ENCODE data around the gene R3HCC1L.
A peak's percentile ranks its signal among the peaks of the same experiment; 100 is the strongest.
"Not testable (repeated sequence)": the region's sequence is repeated elsewhere in the genome, so short reads cannot be mapped to it uniquely, and the experiment has no call there.

Gene R3HCC1L

DNA sequence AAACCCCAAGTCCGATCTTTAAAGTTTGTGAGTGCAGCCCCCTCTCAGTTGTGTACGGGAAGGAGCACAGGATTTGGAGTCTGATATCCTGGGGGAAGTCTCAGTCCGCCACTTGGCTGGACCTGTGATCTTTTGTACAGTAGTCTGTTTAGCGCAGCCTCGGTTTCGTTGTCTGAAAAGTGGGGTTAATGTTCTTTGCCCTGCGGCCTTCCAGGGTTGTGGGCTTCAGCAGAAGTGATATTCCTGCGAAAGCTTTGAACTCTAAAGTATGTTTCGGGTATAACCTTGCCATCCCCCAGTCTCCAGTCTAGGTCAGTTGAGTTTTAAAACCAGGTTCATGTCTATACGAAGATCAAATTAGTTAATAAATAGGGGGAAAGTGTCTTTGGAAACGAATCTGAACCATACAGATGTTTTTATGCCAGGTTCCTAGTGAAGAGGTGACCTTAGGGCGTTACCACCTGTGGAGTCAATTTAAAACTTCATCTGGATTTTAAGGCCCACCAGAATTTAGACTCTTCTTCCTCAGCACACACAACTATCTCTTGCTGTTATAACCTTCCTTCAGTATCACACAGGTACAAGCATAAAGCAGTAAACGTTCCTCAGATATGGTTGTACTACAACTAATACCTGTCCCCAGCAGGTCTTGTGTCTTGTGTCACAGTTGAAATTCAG lies 904 bp downstream of the R3HCC1L start:
- H3K27ac ChIP-seq (ENCODE audit: poor library complexity, severe bottlenecking): peak overlapping the region; percentile 55
- H3K9me3 ChIP-seq (ENCODE audit: severe bottlenecking): no peaks in the 10 kb centered on the region
- TF ChIP-seq, protein P1, sequence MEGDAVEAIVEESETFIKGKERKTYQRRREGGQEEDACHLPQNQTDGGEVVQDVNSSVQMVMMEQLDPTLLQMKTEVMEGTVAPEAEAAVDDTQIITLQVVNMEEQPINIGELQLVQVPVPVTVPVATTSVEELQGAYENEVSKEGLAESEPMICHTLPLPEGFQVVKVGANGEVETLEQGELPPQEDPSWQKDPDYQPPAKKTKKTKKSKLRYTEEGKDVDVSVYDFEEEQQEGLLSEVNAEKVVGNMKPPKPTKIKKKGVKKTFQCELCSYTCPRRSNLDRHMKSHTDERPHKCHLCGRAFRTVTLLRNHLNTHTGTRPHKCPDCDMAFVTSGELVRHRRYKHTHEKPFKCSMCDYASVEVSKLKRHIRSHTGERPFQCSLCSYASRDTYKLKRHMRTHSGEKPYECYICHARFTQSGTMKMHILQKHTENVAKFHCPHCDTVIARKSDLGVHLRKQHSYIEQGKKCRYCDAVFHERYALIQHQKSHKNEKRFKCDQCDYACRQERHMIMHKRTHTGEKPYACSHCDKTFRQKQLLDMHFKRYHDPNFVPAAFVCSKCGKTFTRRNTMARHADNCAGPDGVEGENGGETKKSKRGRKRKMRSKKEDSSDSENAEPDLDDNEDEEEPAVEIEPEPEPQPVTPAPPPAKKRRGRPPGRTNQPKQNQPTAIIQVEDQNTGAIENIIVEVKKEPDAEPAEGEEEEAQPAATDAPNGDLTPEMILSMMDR (IDR thresholded peaks at IDR 0.05; ENCODE audit: poor library complexity, severe bottlenecking): no peak
- H3K4me3 ChIP-seq (ENCODE audit: severe bottlenecking): peak overlapping the region; percentile 66
- DNase-seq (ENCODE audit: low spot score) (no peak), ATAC-seq (ENCODE audit: low read depth) (no peak; the same call in 1 of the 3 replicates)
- H3K27me3 ChIP-seq (ENCODE audit: insufficient read depth, poor library complexity, severe bottlenecking): no peaks in the 10 kb centered on the region
- peaks cover 7% of the 10 kb centered on the region for H3K4me1 ChIP-seq (ENCODE audit: insufficient read depth, poor library complexity, severe bottlenecking)
- 0 out of 2 replicates have a peak, but pooled peaks cover 5% of the 10 kb centered on the region for H3K36me3 ChIP-seq (ENCODE audit: low read depth)

DNA sequence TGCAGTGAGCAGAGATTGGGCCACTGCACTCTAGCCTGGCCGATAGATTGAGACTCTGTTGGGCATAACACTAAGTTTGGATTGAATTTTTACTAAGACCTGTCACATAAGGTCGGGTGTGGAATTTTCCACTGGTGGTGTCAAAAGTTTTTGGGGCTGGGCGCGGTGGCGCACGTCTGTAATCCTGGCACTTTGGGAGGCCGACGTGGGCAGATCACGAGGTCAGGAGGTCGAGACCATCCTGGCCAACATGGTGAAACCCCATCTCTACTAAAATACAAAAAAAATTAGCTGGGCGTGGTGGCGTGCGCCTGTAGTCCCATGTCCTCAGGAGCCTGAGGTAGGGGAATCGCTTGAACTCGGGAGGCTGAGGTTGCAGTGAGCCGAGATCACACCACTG lies 2.3 kb downstream of the R3HCC1L start:
- H3K27ac ChIP-seq (ENCODE audit: poor library complexity, severe bottlenecking); H3K4me1 ChIP-seq (ENCODE audit: insufficient read depth, poor library complexity, severe bottlenecking); ATAC-seq (ENCODE audit: low read depth); H3K4me3 ChIP-seq (ENCODE audit: severe bottlenecking); H3K9me3 ChIP-seq (ENCODE audit: severe bottlenecking); H3K36me3 ChIP-seq (ENCODE audit: low read depth); H3K27me3 ChIP-seq (ENCODE audit: insufficient read depth, poor library complexity, severe bottlenecking); DNase-seq (ENCODE audit: low spot score): not testable (repeated sequence)

DNA sequence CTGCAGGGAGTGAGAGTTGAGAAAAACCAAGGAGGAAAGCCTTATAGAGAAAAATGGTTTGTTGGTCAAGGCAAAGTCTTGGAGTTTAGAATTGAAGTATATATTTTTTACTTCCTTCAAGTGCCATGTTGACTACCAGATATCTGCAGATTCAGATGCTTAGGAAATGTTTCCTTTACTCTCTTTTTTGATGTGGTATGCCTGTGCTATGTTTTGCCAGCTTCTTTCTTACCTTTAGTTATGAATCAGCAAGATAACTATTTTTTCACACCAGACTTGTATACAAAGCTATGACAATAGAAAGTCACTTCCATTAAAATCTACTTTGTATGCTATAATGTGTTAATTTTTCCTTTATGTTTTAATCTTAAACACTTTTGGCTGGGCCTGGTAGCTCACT lies 3.6 kb downstream of the R3HCC1L start:
- H3K27ac ChIP-seq (ENCODE audit: poor library complexity, severe bottlenecking): no peak overlapping the region

DNA sequence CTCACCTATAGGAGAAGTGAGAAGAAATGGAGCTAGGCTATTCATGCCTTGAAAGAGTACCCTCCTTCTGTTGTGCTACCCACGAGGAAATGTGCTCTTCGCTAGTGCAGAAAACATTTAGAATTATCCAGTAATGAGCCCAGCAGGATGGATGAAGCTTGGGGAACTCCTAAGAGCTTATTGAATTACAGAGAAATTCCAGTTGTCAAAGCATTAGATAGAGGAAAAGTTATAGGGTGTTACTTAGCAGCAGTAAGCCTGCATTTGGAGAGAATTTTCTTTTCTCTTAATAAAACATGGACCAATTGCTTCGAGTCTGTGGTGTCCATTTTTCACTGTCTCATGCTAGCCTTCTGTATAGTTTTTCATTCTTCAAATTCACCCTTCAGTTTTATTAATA lies 5.0 kb downstream of the R3HCC1L start:
- H3K27ac ChIP-seq (ENCODE audit: poor library complexity, severe bottlenecking): no peak overlapping the region
- H3K9me3 ChIP-seq (ENCODE audit: severe bottlenecking): no peaks in the 10 kb centered on the region
- H3K4me3 ChIP-seq (ENCODE audit: severe bottlenecking): no peak overlapping the region
- ATAC-seq (ENCODE audit: low read depth) (no peak), DNase-seq (ENCODE audit: low spot score) (no peak)
- H3K4me1 ChIP-seq (ENCODE audit: insufficient read depth, poor library complexity, severe bottlenecking): peaks cover 7% of the 10 kb centered on the region
- 0 out of 2 replicates have a peak, but pooled peaks cover 5% of the 10 kb centered on the region for H3K36me3 ChIP-seq (ENCODE audit: low read depth)
- TF ChIP-seq, protein P1 (IDR thresholded peaks at IDR 0.05; ENCODE audit: poor library complexity, severe bottlenecking): no peak
- no peaks in the 10 kb centered on the region for H3K27me3 ChIP-seq (ENCODE audit: insufficient read depth, poor library complexity, severe bottlenecking)

More for the DNA sequence above, 3.6 kb downstream of the R3HCC1L start:
- no peak for DNase-seq (ENCODE audit: low spot score)
- H3K36me3 ChIP-seq (ENCODE audit: low read depth): 0 out of 2 replicates have a peak, but pooled peaks cover 5% of the 10 kb centered on the region
- H3K4me1 ChIP-seq (ENCODE audit: insufficient read depth, poor library complexity, severe bottlenecking): peaks cover 7% of the 10 kb centered on the region
- no peak for ATAC-seq (ENCODE audit: low read depth)
- H3K9me3 ChIP-seq (ENCODE audit: severe bottlenecking): no peaks in the 10 kb centered on the region
- no peaks in the 10 kb centered on the region for H3K27me3 ChIP-seq (ENCODE audit: insufficient read depth, poor library complexity, severe bottlenecking)
- no peak overlapping the region for H3K4me3 ChIP-seq (ENCODE audit: severe bottlenecking)
- TF ChIP-seq, protein P1 (IDR thresholded peaks at IDR 0.05; ENCODE audit: poor library complexity, severe bottlenecking): no peak

DNA sequence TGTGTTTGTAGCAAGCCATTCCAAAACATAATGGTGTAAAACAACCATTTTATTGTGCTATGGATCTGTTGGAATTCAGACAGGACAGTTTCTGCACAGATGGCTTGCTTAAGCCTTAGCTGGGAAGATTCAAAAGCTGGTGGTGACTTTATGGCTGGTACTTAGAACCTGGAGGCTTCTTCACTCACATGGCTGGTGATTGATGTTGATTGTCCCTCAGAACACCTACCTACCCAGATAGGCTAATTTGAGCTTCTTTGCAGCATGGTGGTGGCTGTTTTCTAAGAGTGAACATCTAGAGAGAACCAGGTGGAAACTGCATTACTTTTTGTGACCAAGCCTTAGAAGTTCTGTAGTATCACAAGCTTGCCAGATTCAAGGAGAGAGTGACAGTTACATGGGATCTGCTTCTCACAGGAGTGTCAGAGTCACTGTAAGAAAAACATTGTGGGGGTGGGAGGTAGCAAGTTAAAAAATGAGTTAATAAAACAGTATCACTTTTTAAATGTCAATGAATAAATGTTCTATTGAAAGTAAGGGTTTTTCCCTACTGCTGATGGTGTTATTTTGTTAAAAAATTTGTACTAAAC lies 7.1 kb downstream of the R3HCC1L start:
- TF ChIP-seq, protein P1 (IDR thresholded peaks at IDR 0.05; ENCODE audit: poor library complexity, severe bottlenecking): no peak
- Histone ChIP-seq H3K4me1 (ENCODE audit: insufficient read depth, poor library complexity, severe bottlenecking) (no peaks in the 10 kb centered on the region), H3K27ac (ENCODE audit: poor library complexity, severe bottlenecking) (no peak overlapping the region), H3K9me3 (ENCODE audit: severe bottlenecking) (no peaks in the 10 kb centered on the region), H3K36me3 (ENCODE audit: low read depth) (no peaks in the 10 kb centered on the region; the same call in 1 of the 2 replicates), H3K27me3 (ENCODE audit: insufficient read depth, poor library complexity, severe bottlenecking) (no peaks in the 10 kb centered on the region), H3K4me3 (ENCODE audit: severe bottlenecking) (no peak overlapping the region)
- ATAC-seq (ENCODE audit: low read depth): no peak
- no peak for DNase-seq (ENCODE audit: low spot score)
